K562 (cell line): ENCODE data around the gene CDK14. TPM values are rescaled to one million over a fixed set of nuclear protein-coding genes. Genes with fewer than 3 reads are reported as not detected.

Experiments used
- ATAC-seq: fragments of 200-7000 bp; cut with Tn5 transposase; 3 replicates; pipeline ENCODE4 v1.9.1; 2020; ENCODE audit warnings: moderate library complexity
- BruUV-seq: library from RNA; stranded (reverse); fragments of 400-500 nt; replicated peaks from 2 replicates; lab custom pipeline; 2021; lab: Mats Ljungman, UMichigan
- CTCF ChIA-PET: fragments of 300-600 bp; formaldehyde crosslinking; extraction: SDS; loops from one replicate; lab custom pipeline; 2021; ENCODE audit warnings: low intra/inter-chr PET ratio; lab: Yijun Ruan, JAX
- POLR2A ChIA-PET: fragments of 300-600, 350-650 bp; sonication (Branson Sonifier 250); formaldehyde crosslinking; extraction: SDS; loops from one replicate; lab custom pipeline; 2021; ENCODE audit warnings: antibody characterized with exemption, inconsistent platforms; lab: Yijun Ruan, JAX
- DNase-seq, 4 experiments: peaks; one replicate each; pipeline versions ENCODE4 v3.0.0 to v3.0.0-alpha.2; 2011 to 2018; ENCODE audit warnings: low spot score in 3 of 4, mixed read lengths in 3 of 4; ENCODE audit errors: extremely low read depth in 1 of 4
- FAIRE-seq: peaks from 2 replicates; lab custom pipeline; 2011; peaks lifted over from hg19 to GRCh38; lab: Jason Lieb, UNC
- H2AFZ ChIP-seq: 2 replicates; pipeline ENCODE4 v1.6.0; 2011; ENCODE audit warnings: low read depth, low read length, control low read depth, inconsistent platforms
- H3K27ac ChIP-seq: fragments of 200-600 bp; 3 replicates; pipeline ENCODE4 v1.8.0; 2011; ENCODE audit warnings: low read depth, mild to moderate bottlenecking, control low read depth, inconsistent platforms, low read length, moderate library complexity, mixed read lengths; ENCODE audit errors: extremely low read depth
- H3K27me3 ChIP-seq, 2 experiments: fragments of 300-600 bp in 1 of 2; 2 replicates in 1 of 2; 3 replicates in 1 of 2; pipeline versions ENCODE4 v1.6.0 to v1.8.0; 2011; ENCODE audit warnings: inconsistent platforms in 2 of 2, low read length in 2 of 2, mild to moderate bottlenecking in 1 of 2, mixed read lengths in 1 of 2, moderate library complexity in 1 of 2; ENCODE audit not compliant: control insufficient read depth in 2 of 2, insufficient read depth in 2 of 2
- H3K36me3 ChIP-seq: fragments of 300-600 bp; 3 replicates; pipeline ENCODE4 v1.8.0; 2011; ENCODE audit warnings: mild to moderate bottlenecking, low read length, inconsistent platforms; ENCODE audit not compliant: control insufficient read depth, insufficient read depth
- H3K4me1 ChIP-seq, 2 experiments: fragments of 200-600 bp in 1 of 2; replicated peaks in 1 of 2; 2 replicates in 1 of 2; 3 replicates in 1 of 2; pipeline versions ENCODE4 v1.5.1 to v1.8.0; 2011; ENCODE audit warnings: inconsistent platforms in 2 of 2, low read length in 2 of 2, mild to moderate bottlenecking in 1 of 2, mixed read lengths in 1 of 2, moderate library complexity in 1 of 2; ENCODE audit not compliant: control insufficient read depth in 2 of 2, insufficient read depth in 2 of 2
- H3K4me2 ChIP-seq: 2 replicates; pipeline ENCODE4 v1.6.1; 2011; ENCODE audit warnings: low read length, control low read depth, inconsistent platforms, mixed read lengths; ENCODE audit not compliant: insufficient read depth
- H3K4me3 ChIP-seq: fragments of 200-600 bp; sonication (generic), shearing (Covaris generic); 2 replicates; pipeline ENCODE4 v1.5.1; 2016; ENCODE audit warnings: control low read depth, inconsistent platforms
- H3K79me2 ChIP-seq: fragments of 200-600 bp; 3 replicates; pipeline ENCODE4 v1.8.0; 2011; ENCODE audit warnings: low read length, inconsistent platforms; ENCODE audit not compliant: control insufficient read depth, insufficient read depth
- H3K9ac ChIP-seq, 2 experiments: 2 replicates each; pipeline versions ENCODE4 v1.6.0 to v1.6.1; 2011; ENCODE audit warnings: low read depth in 2 of 2, low read length in 2 of 2, control low read depth in 1 of 2, inconsistent platforms in 1 of 2, mild to moderate bottlenecking in 1 of 2, mixed read lengths in 1 of 2; ENCODE audit not compliant: insufficient read depth in 1 of 2
- H3K9me1 ChIP-seq: one replicate; pipeline ENCODE4 v1.6.0; 2011; ENCODE audit warnings: inconsistent platforms, mild to moderate bottlenecking, low read length, moderate library complexity; ENCODE audit not compliant: control insufficient read depth, insufficient read depth
- H3K9me3 ChIP-seq: replicated peaks from 2 replicates; pipeline ENCODE4 v1.5.1; 2011; ENCODE audit warnings: low read depth, low read length, inconsistent platforms; ENCODE audit not compliant: control insufficient read depth, insufficient read depth
- H4K20me1 ChIP-seq: replicated peaks from 2 replicates; pipeline ENCODE4 v1.6.1; 2011; ENCODE audit warnings: low read length, inconsistent platforms, mixed read lengths; ENCODE audit not compliant: control insufficient read depth, insufficient read depth
- BCL6 ChIP-seq: fragments of 250-450 bp; sonication (Bioruptor Pico); IDR thresholded peaks from 2 replicates; pipeline ENCODE4 v1.4.0; 2020
- CREB3 ChIP-seq: fragments of 450-650 bp; conservative IDR thresholded peaks from 2 replicates; pipeline ENCODE4 v1.6.1; 2016; ENCODE audit warnings: missing genetic modification characterization, low read depth, mild to moderate bottlenecking, missing compliant biosample characterization, moderate library complexity
- CREB3L1 ChIP-seq: fragments of 450-650 bp; IDR thresholded peaks from 2 replicates; pipeline ENCODE4 v1.6.1; 2014; ENCODE audit warnings: low read depth, mild to moderate bottlenecking, moderate library complexity, borderline replicate concordance
- DNMT1 ChIP-seq: fragments of 450-650 bp; IDR thresholded peaks from 2 replicates; pipeline ENCODE4 v1.6.1; 2016; ENCODE audit warnings: antibody characterized with exemption, mild to moderate bottlenecking
- GTF2E2 ChIP-seq: fragments of 200-800 bp; sonication (Bioruptor generic); IDR thresholded peaks from 2 replicates; pipeline ENCODE4 v1.6.1; 2016; ENCODE audit warnings: missing genetic modification characterization, missing compliant biosample characterization
- GTF2F1 ChIP-seq: IDR thresholded peaks from 2 replicates; pipeline ENCODE4 v1.6.1; 2011; ENCODE audit warnings: low read depth, low read length, improper control_type of control experiment
- JUN ChIP-seq, 2 experiments: sonication (generic) in 1 of 2; formaldehyde crosslinking in 1 of 2; IDR thresholded peaks; 2 replicates each; pipeline versions ENCODE4 v1.6.1 to v1.8.0; 2012 to 2022; ENCODE audit warnings: borderline replicate concordance in 2 of 2, mild to moderate bottlenecking in 2 of 2, improper control_type of control experiment in 1 of 2, low read depth in 1 of 2, low read length in 1 of 2, missing genetic modification reagents in 1 of 2
- JUND ChIP-seq, 2 experiments: IDR thresholded peaks; 2 replicates in 1 of 2; 3 replicates in 1 of 2; pipeline ENCODE4 v1.6.1; 2011; ENCODE audit warnings: borderline replicate concordance in 2 of 2, low read depth in 2 of 2, low read length in 2 of 2, improper control_type of control experiment in 1 of 2, missing biosample characterization in 1 of 2, missing genetic modification characterization in 1 of 2, missing genetic modification reagents in 1 of 2
- NCOR1 ChIP-seq: fragments of 450-650 bp; IDR thresholded peaks from 2 replicates; pipeline ENCODE4 v1.6.1; 2016; ENCODE audit warnings: mild to moderate bottlenecking, moderate library complexity
- SNAPC5 ChIP-seq: fragments of 250-450 bp; sonication (Bioruptor Pico); IDR thresholded peaks from 2 replicates; pipeline ENCODE4 v1.8.0; 2021; ENCODE audit warnings: moderate library complexity, mild to moderate bottlenecking, inconsistent platforms
- TSC22D4 ChIP-seq: fragments of 450-650 bp; IDR thresholded peaks from 2 replicates; pipeline ENCODE4 v1.6.1; 2016; ENCODE audit warnings: missing genetic modification characterization, missing biosample characterization, control low read depth
- USF1 ChIP-seq: sonication (generic); formaldehyde crosslinking; IDR thresholded peaks from 2 replicates; pipeline ENCODE4 v1.9.0; 2022; ENCODE audit warnings: mild to moderate bottlenecking, missing genetic modification reagents
- ZBTB43 ChIP-seq: sonication (generic); formaldehyde crosslinking; IDR thresholded peaks from 2 replicates; pipeline ENCODE4 v1.8.0; 2023; ENCODE audit warnings: mild to moderate bottlenecking, missing genetic modification reagents
- ZNF12 ChIP-seq: sonication (generic); formaldehyde crosslinking; IDR thresholded peaks from 2 replicates; pipeline ENCODE4 v1.4.0; 2020; ENCODE audit warnings: mild to moderate bottlenecking, missing genetic modification reagents
- ZNF197 ChIP-seq: fragments of 200-800 bp; sonication (Bioruptor generic); IDR thresholded peaks from 2 replicates; pipeline ENCODE4 v1.6.1; 2016; ENCODE audit warnings: low read depth, missing genetic modification characterization, missing compliant biosample characterization
- WGBS: fragments of 100-300 bp; shearing (Covaris generic); methylation state at CpG from one replicate; pipeline ENCODE4 v1.1.6; 2016; ENCODE audit warnings: low coverage, mixed read lengths; ENCODE audit not compliant: insufficient coverage; ENCODE audit errors: missing lambda C conversion rate; 5-methylcytosine and 5-hydroxymethylcytosine counted together
- in situ Hi-C: fragments of 300-500 bp; cut with MboI; formaldehyde crosslinking; loops from 4 replicates; pipeline ENCODE4 v1.15.0; 2018; ENCODE audit warnings: inconsistent platforms, mixed read lengths
- intact Hi-C: fragments of 100-400 bp; cut with micrococcal nuclease; formaldehyde crosslinking; loops from 2 replicates; pipeline ENCODE4 v1.14.2; 2022
- polyA plus RNA-seq, 8 experiments: library from polyadenylated mRNA; depleted of rRNA in 4 of 8; stranded (reverse) in 5 of 8; unstranded in 3 of 8; fragments of >200 nt; fragmentation: Nextera tagmentation in 2 of 8; fragmentation: Illumina TruSeq in 1 of 8; extraction: Ambion mirVana in 2 of 8; extraction: Trizol in 1 of 8; gene quantifications; 2 replicates each; pipeline versions ENCODE4 v1.2.1 to v1.2.3, GENCODE V29; 2011 to 2014; ENCODE audit warnings: inconsistent platforms in 1 of 8, missing spikeins in 1 of 8
- total RNA-seq, 7 experiments: library from RNA; depleted of rRNA in 6 of 7; stranded (reverse); fragments of >200 nt in 6 of 7; fragmentation: Illumina TruSeq in 2 of 7; extraction: Trizol in 2 of 7; gene quantifications; 2 replicates each; pipeline versions ENCODE4 v1.2.1 to v1.2.3, GENCODE V29; 2011 to 2021; ENCODE audit warnings: low replicate concordance in 1 of 7
- TF ChIP-seq, protein P1 (sequence below): sonication (generic); IDR thresholded peaks from 2 replicates; pipeline ENCODE4 v1.6.1; 2016

The CDK14 gene
- total and polyA plus RNA-seq, 9 of the 15 experiments (the other 6 are each of a cell fraction or from before 2014, with no cell fraction given), result 0.03 to 0.91 (median 0.16) TPM

DNA sequence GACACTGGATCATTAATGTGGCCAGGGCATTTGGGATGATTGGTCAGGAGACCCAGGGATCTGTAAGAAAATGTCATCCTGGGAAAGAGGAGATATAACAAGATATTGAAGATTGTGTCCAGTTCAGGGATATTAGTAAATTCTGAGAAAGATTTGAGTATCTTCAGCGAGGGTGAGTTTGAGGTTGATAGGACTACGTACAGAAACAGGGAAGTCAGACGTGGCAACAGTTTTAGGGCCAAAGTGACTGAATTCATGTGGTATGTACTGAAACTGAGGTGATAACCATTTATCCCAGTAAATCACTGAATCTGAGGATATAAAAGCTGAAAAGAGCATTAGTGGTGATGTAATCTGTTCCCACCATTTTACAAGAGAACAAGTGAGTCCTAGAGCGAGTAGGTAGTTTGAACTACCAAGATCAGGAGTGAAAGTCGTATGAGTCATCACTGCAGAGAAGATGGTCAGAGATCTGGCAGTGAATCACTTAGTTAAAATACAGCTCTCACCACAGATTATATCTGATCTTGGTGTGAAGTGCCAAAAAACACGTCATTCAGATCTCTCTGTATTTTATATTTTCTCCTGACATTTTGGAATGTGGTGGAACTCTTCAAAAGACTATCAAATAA is 220.5 kb downstream of the CDK14 start:
- Histone ChIP-seq H4K20me1 (no peaks in the 10 kb centered on the region), H3K9me3 (no peaks in the 10 kb centered on the region), H2AFZ (no peak overlapping the region), H3K36me3 (no peaks in the 10 kb centered on the region), H3K4me3 (no peak overlapping the region), H3K27ac (no peak overlapping the region), H3K9ac (no peak overlapping the region), H3K27me3 (no peaks in the 10 kb centered on the region), H3K4me2 (no peak overlapping the region), H3K9me1 (no peaks in the 10 kb centered on the region), H3K4me1 (no peaks in the 10 kb centered on the region), H3K79me2 (no peaks in the 10 kb centered on the region)
- DNase-seq, result no peak
- no peak for ATAC-seq
- POLR2A ChIA-PET, result no interaction called here
- intact Hi-C loops, result no loop called here
- CTCF ChIA-PET, result no interaction called here
- in situ Hi-C loops, result no loop called here
- FAIRE-seq, result no peak
- 1% methylated on average over 6 of the region's 6 CpGs for WGBS
- no TSS peak for BruUV-seq
- TF ChIP-seq DNMT1 (no peak), ZNF12 (CRISPR knock-in tag) (no peak), JUND (IDR thresholded peaks at IDR 0.05; ENCODE audit: borderline replicate concordance, low read depth, low read length) (no peak), JUND (tag; IDR thresholded peaks at IDR 0.05; ENCODE audit: borderline replicate concordance, low read depth, low read length) (peak; percentile 55; the same call in 1 of the 3 replicates), CREB3 (tag) (no peak), SNAPC5 (CRISPR knock-in tag) (no peak), ZNF197 (CRISPR knock-in tag) (no peak), BCL6 (CRISPR knock-in tag) (no peak), TSC22D4 (tag) (no peak), NCOR1 (no peak), GTF2E2 (tag) (no peak), JUN (IDR thresholded peaks at IDR 0.05; ENCODE audit: borderline replicate concordance, low read depth, low read length) (no peak), JUN (CRISPR knock-in tag; IDR thresholded peaks at IDR 0.05; ENCODE audit: borderline replicate concordance) (no peak), USF1 (no peak), GTF2F1 (no peak), CREB3L1 (no peak), ZBTB43 (CRISPR knock-in tag) (no peak)
- TF ChIP-seq, protein P1, sequence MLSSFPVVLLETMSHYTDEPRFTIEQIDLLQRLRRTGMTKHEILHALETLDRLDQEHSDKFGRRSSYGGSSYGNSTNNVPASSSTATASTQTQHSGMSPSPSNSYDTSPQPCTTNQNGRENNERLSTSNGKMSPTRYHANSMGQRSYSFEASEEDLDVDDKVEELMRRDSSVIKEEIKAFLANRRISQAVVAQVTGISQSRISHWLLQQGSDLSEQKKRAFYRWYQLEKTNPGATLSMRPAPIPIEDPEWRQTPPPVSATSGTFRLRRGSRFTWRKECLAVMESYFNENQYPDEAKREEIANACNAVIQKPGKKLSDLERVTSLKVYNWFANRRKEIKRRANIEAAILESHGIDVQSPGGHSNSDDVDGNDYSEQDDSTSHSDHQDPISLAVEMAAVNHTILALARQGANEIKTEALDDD, result no peak
